NB4 (cell line): ENCODE results near the gene USH1C.

Experiments
- DNase-seq: peaks from one replicate; pipeline ENCODE4 v3.0.0; 2010; ENCODE audit warnings: low read depth
- H3K4me3 ChIP-seq: one replicate; pipeline ENCODE4 v1.5.1; 2011; ENCODE audit warnings: mild to moderate bottlenecking, low read depth, low read length, moderate library complexity
- MYC ChIP-seq: IDR thresholded peaks from 2 replicates; pipeline ENCODE4 v1.6.1; 2011; ENCODE audit warnings: low read depth, low read length
- POLR2A ChIP-seq: IDR thresholded peaks from 2 replicates; pipeline ENCODE4 v1.6.1; 2011; ENCODE audit warnings: mild to moderate bottlenecking; ENCODE audit not compliant: insufficient read length; ENCODE audit errors: extremely low read depth
- TF ChIP-seq, protein P1 (sequence below): IDR thresholded peaks from one replicate; pipeline ENCODE4 v1.5.1; 2012; ENCODE audit warnings: low read depth, low read length
- TF ChIP-seq, protein P2 (sequence below): IDR thresholded peaks from 2 replicates; pipeline ENCODE4 v1.6.1; 2011; ENCODE audit warnings: low read depth, low read length

The USH1C gene

DNA sequence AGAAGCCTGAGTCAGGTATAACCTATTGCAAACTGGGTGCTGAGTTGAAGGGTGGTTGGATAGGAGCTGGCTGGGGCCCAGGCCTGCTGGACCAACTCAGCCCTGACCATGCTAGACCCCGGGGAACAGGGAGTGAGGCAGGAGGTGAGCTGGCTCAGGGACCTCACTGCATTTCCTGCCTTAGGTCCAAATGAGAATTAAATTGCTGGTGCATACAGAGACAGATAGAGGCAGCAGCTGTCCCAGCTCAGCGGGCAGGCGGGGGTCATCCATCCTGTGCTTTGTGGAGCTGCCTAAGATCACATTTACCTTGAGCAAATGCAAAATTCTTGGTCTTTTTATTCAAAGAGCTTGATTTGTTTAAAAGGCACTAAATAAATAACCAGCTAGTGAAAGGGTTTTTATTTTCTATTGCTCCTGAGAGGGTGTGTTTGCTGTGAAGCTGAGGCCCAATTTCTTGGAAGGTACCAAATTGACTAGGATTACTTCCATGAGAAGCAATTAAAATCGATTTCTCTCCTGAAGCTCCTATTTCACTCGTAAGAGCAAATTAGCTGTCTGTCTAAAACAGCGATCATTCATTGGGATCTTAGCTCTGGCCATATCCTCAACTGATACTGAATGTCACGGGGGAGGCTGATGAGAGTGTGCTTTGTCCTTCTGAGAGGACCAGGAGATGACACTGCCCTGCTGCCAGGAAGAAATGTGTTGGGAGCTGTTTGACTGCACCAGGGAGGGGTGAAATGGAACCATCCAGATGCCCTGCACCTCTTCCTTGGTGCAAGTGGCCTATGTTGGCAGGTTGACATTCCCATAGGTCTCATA, 24.9 kb downstream of the USH1C start:
- DNase-seq: no peak
- H3K4me3 ChIP-seq: no peak overlapping the region
- TF ChIP-seq, protein P1, sequence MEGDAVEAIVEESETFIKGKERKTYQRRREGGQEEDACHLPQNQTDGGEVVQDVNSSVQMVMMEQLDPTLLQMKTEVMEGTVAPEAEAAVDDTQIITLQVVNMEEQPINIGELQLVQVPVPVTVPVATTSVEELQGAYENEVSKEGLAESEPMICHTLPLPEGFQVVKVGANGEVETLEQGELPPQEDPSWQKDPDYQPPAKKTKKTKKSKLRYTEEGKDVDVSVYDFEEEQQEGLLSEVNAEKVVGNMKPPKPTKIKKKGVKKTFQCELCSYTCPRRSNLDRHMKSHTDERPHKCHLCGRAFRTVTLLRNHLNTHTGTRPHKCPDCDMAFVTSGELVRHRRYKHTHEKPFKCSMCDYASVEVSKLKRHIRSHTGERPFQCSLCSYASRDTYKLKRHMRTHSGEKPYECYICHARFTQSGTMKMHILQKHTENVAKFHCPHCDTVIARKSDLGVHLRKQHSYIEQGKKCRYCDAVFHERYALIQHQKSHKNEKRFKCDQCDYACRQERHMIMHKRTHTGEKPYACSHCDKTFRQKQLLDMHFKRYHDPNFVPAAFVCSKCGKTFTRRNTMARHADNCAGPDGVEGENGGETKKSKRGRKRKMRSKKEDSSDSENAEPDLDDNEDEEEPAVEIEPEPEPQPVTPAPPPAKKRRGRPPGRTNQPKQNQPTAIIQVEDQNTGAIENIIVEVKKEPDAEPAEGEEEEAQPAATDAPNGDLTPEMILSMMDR: no peak
- TF ChIP-seq POLR2A (no peak), MYC (no peak)
- TF ChIP-seq, protein P2, sequence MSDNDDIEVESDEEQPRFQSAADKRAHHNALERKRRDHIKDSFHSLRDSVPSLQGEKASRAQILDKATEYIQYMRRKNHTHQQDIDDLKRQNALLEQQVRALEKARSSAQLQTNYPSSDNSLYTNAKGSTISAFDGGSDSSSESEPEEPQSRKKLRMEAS: no peak

DNA sequence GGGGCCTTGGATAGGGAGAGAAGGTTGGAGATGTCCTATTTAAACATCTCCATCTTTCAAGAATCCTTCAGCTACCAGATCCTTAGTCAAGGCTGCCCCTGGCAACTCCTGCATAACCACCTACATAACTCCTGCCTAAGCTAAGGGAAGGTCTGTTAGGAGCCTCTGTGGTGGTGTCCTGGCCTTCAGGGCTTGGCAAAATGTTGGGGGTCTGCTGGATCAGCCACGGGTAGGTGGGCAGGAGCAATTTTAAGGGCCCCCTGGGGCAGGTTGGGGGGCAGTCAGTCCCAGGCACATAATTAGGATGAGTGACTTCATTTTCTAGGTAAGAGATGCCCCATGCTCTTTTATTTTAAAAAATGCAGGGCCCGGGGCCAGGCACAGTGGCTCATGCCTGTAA, 25.9 kb downstream of the USH1C start:
- TF ChIP-seq POLR2A (no peak), MYC (no peak)
- TF ChIP-seq, protein P2: no peak
- TF ChIP-seq, protein P1: no peak
- no peak for DNase-seq
- H3K4me3 ChIP-seq: no peak overlapping the region

DNA sequence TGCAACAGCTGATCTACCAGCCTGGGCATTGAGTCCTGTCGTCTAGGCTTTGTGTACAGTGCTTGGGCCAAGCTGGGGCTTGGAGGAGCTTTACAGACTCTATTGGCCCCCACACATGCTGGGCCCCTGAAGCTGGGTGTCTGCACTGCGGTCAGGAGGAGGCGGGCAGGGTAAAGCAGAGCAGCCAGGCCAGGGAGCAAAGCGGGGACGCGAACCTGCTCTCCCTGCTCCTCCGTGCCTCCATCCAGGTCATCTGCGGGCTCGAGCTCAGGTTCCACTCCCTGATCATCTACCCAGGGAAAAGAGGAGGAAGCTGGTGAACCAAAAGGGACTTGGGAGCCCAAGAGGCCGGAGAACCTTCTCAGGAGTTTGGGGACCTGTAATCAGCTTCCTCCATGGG, 27.0 kb downstream of the USH1C start:
- H3K4me3 ChIP-seq: no peak overlapping the region
- no peak for DNase-seq
- TF ChIP-seq, protein P1: no peak
- TF ChIP-seq, protein P2: no peak
- TF ChIP-seq MYC (no peak), POLR2A (no peak)

DNA sequence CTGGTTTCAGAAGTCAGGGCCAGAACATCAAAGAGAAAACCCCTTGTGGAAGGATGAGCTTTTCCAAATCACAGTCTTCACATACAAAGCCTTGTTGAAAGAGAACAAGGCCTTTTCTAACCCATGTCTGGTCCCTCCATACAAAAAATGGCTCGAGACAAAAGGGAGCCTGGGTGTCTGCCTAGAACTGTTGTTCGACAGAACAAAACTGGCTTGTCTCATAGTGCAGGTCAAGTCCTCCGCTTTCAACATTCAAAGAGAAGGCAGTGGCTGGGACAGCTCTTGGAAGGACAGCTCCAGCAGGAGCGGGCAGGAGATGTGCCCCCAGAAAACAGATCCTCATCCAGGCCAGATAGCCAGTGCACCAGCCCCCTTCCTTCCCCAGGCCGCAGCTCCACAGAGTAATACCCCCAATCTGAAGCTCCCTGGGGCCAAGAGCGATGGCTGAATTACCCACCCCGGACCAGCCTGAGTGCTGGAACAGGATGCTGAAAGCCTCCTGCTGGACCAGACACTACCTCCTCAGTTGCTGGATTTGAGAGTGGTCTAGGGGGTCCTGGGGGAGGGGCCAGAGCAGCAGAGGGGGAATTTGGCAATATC, 27.6 kb downstream of the USH1C start:
- DNase-seq: no peak
- TF ChIP-seq MYC (no peak), POLR2A (no peak)
- TF ChIP-seq, protein P1: no peak
- TF ChIP-seq, protein P2: no peak
- no peak overlapping the region for H3K4me3 ChIP-seq

DNA sequence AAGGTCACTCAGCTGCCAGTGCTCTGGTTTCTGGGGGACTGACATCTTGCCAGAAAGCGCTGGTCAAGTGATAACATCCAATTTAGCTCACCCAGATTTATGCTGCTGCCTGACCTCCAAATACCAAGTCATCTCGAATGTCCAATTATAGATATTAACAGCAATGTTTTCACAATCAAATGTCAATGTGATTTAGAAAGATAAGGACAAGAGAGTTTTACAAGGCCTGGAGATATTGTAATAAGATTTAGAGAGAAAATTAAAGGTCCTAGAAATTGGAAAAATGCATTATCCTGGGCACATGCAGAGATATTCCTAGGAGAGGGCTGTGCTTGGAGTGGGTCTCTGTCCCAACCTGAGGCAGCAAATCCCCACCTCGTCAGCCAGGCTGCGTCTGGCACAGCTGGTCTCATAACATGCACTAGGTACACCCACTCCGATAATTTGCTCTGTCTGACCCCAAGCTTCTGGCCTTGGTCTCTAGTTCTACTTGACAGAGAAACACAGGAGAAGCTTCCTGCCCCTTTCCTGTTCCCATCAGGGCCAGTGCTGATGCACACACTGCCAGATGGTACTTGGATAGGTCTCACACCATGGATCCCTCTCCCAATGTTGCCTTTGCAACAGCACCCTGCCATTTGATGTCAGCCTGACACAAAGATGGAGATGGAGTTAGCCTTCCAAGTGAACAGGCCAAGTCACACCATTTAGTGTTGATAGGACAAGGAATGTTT, 28.6 kb downstream of the USH1C start:
- no peak overlapping the region for H3K4me3 ChIP-seq
- DNase-seq: no peak
- no peak for TF ChIP-seq MYC
- no peak for TF ChIP-seq POLR2A
- TF ChIP-seq, protein P2: no peak
- TF ChIP-seq, protein P1: no peak
